Panc1 (cell line): Measurements from ENCODE around the gene PNKD. TPM values are rescaled to one million over a fixed set of nuclear protein-coding genes. Genes with fewer than 3 reads are reported as not detected.
A peak's percentile ranks its signal among the peaks of the same experiment; 100 is the strongest.

Experiments
- ATAC-seq: fragments of 200-7000 bp; cut with Tn5 transposase; 2 replicates; pipeline ENCODE4 v1.9.1; 2020; ENCODE audit warnings: mild to moderate bottlenecking, moderate library complexity
- BruUV-seq: library from RNA; stranded (reverse); fragments of 400-500 nt; replicated peaks from 2 replicates; lab custom pipeline; 2021; lab: Mats Ljungman, UMichigan
- CTCF ChIA-PET: fragments of 300-600 bp; sonication (Branson Sonifier 250); formaldehyde crosslinking; loops from one replicate; lab custom pipeline; 2022; ENCODE audit warnings: antibody characterized with exemption; lab: Charles Lee
- POLR2A ChIA-PET: fragments of 300-600 bp; sonication (Branson Sonifier 250); formaldehyde crosslinking; loops from one replicate; lab custom pipeline; 2022; ENCODE audit warnings: antibody characterized with exemption; lab: Charles Lee
- DNase-seq: peaks from one replicate; pipeline ENCODE4 v3.0.0-alpha.2; 2010; ENCODE audit warnings: low read depth, low spot score
- H3K27ac ChIP-seq: 2 replicates; pipeline ENCODE4 v1.5.1; 2011; ENCODE audit warnings: mild to moderate bottlenecking, low read length, inconsistent platforms
- H3K27me3 ChIP-seq: fragments of 200-500 bp; sonication (Bioruptor generic); 2 replicates; pipeline ENCODE4 v1.6.0; 2014; ENCODE audit warnings: low read length, inconsistent platforms; ENCODE audit not compliant: control insufficient read depth, insufficient read depth
- H3K36me3 ChIP-seq: fragments of 200-500 bp; sonication (Bioruptor generic); 2 replicates; pipeline ENCODE4 v1.5.1; 2014; ENCODE audit warnings: inconsistent platforms, mild to moderate bottlenecking, low read length, moderate library complexity; ENCODE audit not compliant: control insufficient read depth, insufficient read depth
- H3K4me1 ChIP-seq: 2 replicates; pipeline ENCODE4 v1.5.1; 2011; ENCODE audit warnings: inconsistent platforms, mild to moderate bottlenecking, low read length, moderate library complexity; ENCODE audit not compliant: control insufficient read depth, insufficient read depth
- H3K4me3 ChIP-seq, 2 experiments: 2 replicates each; pipeline ENCODE4 v1.5.1; 2011 to 2012; ENCODE audit warnings: low read depth in 2 of 2, low read length in 2 of 2, mild to moderate bottlenecking in 2 of 2, inconsistent platforms in 1 of 2, moderate library complexity in 1 of 2
- H3K9me3 ChIP-seq: fragments of 200-500 bp; sonication (Bioruptor generic); 2 replicates; pipeline ENCODE4 v1.5.1; 2014; ENCODE audit warnings: low read depth, mild to moderate bottlenecking, inconsistent platforms, low read length, moderate library complexity; ENCODE audit not compliant: control insufficient read depth, insufficient read depth
- CTCF ChIP-seq: fragments of 450-650 bp; IDR thresholded peaks from 2 replicates; pipeline ENCODE4 v1.5.1; 2017; ENCODE audit warnings: mild to moderate bottlenecking
- POLR2AphosphoS5 ChIP-seq: IDR thresholded peaks from 2 replicates; pipeline ENCODE4 v1.6.1; 2012; ENCODE audit warnings: mild to moderate bottlenecking, low read depth, low read length, moderate library complexity
- REST ChIP-seq, 2 experiments: IDR thresholded peaks; 2 replicates each; pipeline ENCODE4 v1.6.1; 2011 to 2012; ENCODE audit warnings: low read depth in 2 of 2, control low read depth in 1 of 2, low read length in 1 of 2, mild to moderate bottlenecking in 1 of 2, moderate library complexity in 1 of 2; ENCODE audit not compliant: insufficient read depth in 1 of 2
- SIN3A ChIP-seq: IDR thresholded peaks from 2 replicates; pipeline ENCODE4 v1.6.1; 2012; ENCODE audit warnings: low read depth, mild to moderate bottlenecking, low read length, moderate library complexity, borderline replicate concordance; ENCODE audit not compliant: insufficient read depth
- TCF7L2 ChIP-seq: IDR thresholded peaks from 2 replicates; pipeline ENCODE4 v1.6.1; 2011; ENCODE audit warnings: mild to moderate bottlenecking, low read depth, low read length, inconsistent platforms
- in situ Hi-C: cut with HindIII; loops from 2 replicates; pipeline ENCODE4 v1.10.0; 2016; ENCODE audit warnings: low sequenced_read_pairs, low pct_unique_long_range_greater_than_20kb
- intact Hi-C: fragments of 100-400 bp; cut with micrococcal nuclease; formaldehyde crosslinking; loops from one replicate; pipeline ENCODE4 v1.10.0; 2022; ENCODE audit not compliant: unreplicated experiment
- total RNA-seq: library from RNA; stranded (reverse); gene quantifications from one replicate; pipeline ENCODE4 v1.2.1, GENCODE V29; 2021; ENCODE audit not compliant: unreplicated experiment

The PNKD gene
- total RNA-seq, 1 experiment from 2014 or later = 49.0 TPM

GRCh38 chr2:218322768-218323525, 52.6 kb downstream of the PNKD start:
- H3K27ac ChIP-seq = no peak overlapping the region
- in situ Hi-C loops (no loop called here), intact Hi-C loops (no loop called here)
- H3K36me3 ChIP-seq = no peaks in the 10 kb centered on the region
- POLR2A ChIA-PET = interaction anchor here (0.6 kb wide), 1 partner anchor 33 kb away, joined by 4 read pairs; no protein-coding TSS in a partner anchor
- ATAC-seq = peak; percentile 87
- BruUV-seq = no TSS peak
- CTCF ChIA-PET = interaction anchor here (0.5 to 0.6 kb wide), 2 partner anchors 15 to 574 kb away, joined by 4 to 8 read pairs; no protein-coding TSS in a partner anchor
- no peak for DNase-seq
- H3K4me3 ChIP-seq = peak overlapping the region; percentile 64 to 73
- TF ChIP-seq SIN3A (no peak), CTCF (no peak)
- peaks cover 13% of the 10 kb centered on the region for H3K4me1 ChIP-seq
- H3K27me3 ChIP-seq = no peaks in the 10 kb centered on the region
- H3K9me3 ChIP-seq = no peaks in the 10 kb centered on the region

- Histone ChIP-seq H3K27me3 (no peaks in the 10 kb centered on the region), H3K4me3 (peak overlapping the region; percentile 64 to 73), H3K4me1 (peaks cover 13% of the 10 kb centered on the region), H3K9me3 (no peaks in the 10 kb centered on the region), H3K27ac (peak overlapping the region; percentile 2), H3K36me3 (no peaks in the 10 kb centered on the region)
- in situ Hi-C loops (no loop called here), intact Hi-C loops (no loop called here)
- POLR2A ChIA-PET = interaction anchor here (0.6 kb wide), 1 partner anchor 32 kb away, joined by 4 read pairs; no protein-coding TSS in a partner anchor
- ATAC-seq (peak; percentile 50), DNase-seq (no peak)
- CTCF ChIA-PET = no interaction called here
- BruUV-seq = no TSS peak
- no peak for TF ChIP-seq SIN3A
- TF ChIP-seq REST (IDR thresholded peaks at IDR 0.05; ENCODE audit: insufficient read depth in 1 of 2, low read depth in 2 of 2, low read length in 1 of 2) = no peak
- TF ChIP-seq CTCF = no peak
- TF ChIP-seq TCF7L2 = no peak
- no peak for TF ChIP-seq POLR2AphosphoS5
Measured at GRCh38 chr2:218323526-218324472, 53.5 kb downstream of the PNKD start.
